MM.1S (cell line): ENCODE measurements around the gene SIRPA.

Source experiments
- DNase-seq: peaks from one replicate; pipeline ENCODE4 v3.0.0-alpha.2; 2015
- H2AFZ ChIP-seq: fragments of 300-600 bp; sonication (generic); 2 replicates; pipeline ENCODE4 v1.6.0; 2016; ENCODE audit warnings: antibody characterized with exemption, low read length
- H3F3A ChIP-seq: fragments of 300-600 bp; sonication (generic); 2 replicates; pipeline ENCODE4 v1.6.1; 2016; ENCODE audit warnings: mild to moderate bottlenecking, antibody characterized with exemption, low read length, moderate library complexity, mixed read lengths; ENCODE audit not compliant: insufficient read depth
- H3K27ac ChIP-seq: fragments of 300-600 bp; sonication (generic); 2 replicates; pipeline ENCODE4 v1.5.1; 2016; ENCODE audit warnings: mild to moderate bottlenecking, low read length
- H3K27me3 ChIP-seq: fragments of 300-600 bp; sonication (generic); replicated peaks from 2 replicates; pipeline ENCODE4 v1.6.0; 2016; ENCODE audit warnings: low read length; ENCODE audit not compliant: insufficient read depth
- H3K36me3 ChIP-seq: fragments of 300-600 bp; sonication (generic); replicated peaks from 2 replicates; pipeline ENCODE4 v1.6.1; 2016; ENCODE audit warnings: mild to moderate bottlenecking, low read length, mixed read lengths; ENCODE audit not compliant: insufficient read depth
- H3K4me1 ChIP-seq: fragments of 300-600 bp; sonication (generic); 2 replicates; pipeline ENCODE4 v1.6.1; 2016; ENCODE audit warnings: low read length, mixed read lengths
- H3K4me2 ChIP-seq: fragments of 300-600 bp; sonication (generic); 2 replicates; pipeline ENCODE4 v1.6.0; 2016; ENCODE audit warnings: low read depth, low read length
- H3K4me3 ChIP-seq: fragments of 300-600 bp; sonication (generic); 2 replicates; pipeline ENCODE4 v1.5.1; 2016; ENCODE audit warnings: low read length, mixed read lengths
- H3K79me2 ChIP-seq: fragments of 300-600 bp; sonication (generic); 2 replicates; pipeline ENCODE4 v1.6.1; 2016; ENCODE audit warnings: mixed run types, low read length, mixed read lengths
- H3K9ac ChIP-seq: fragments of 300-600 bp; sonication (generic); 2 replicates; pipeline ENCODE4 v1.6.1; 2016; ENCODE audit warnings: low read length, mixed read lengths
- H3K9me2 ChIP-seq: fragments of 300-600 bp; sonication (generic); replicated peaks from 2 replicates; pipeline ENCODE4 v1.6.1; 2016; ENCODE audit warnings: mild to moderate bottlenecking, low read length, mixed read lengths; ENCODE audit not compliant: insufficient read depth
- H3K9me3 ChIP-seq: fragments of 300-600 bp; sonication (generic); replicated peaks from 2 replicates; pipeline ENCODE4 v1.6.1; 2016; ENCODE audit warnings: mild to moderate bottlenecking, low read length, mixed read lengths; ENCODE audit not compliant: insufficient read depth
- H4K20me1 ChIP-seq: fragments of 300-600 bp; sonication (generic); 2 replicates; pipeline ENCODE4 v1.6.1; 2016; ENCODE audit warnings: mild to moderate bottlenecking, low read length, moderate library complexity, mixed read lengths; ENCODE audit not compliant: insufficient read depth
- CTCF ChIP-seq: fragments of 300-600 bp; sonication (generic); IDR thresholded peaks from 2 replicates; pipeline ENCODE4 v1.5.1; 2016; ENCODE audit warnings: antibody characterized with exemption, low read length, mixed read lengths
- EZH2 ChIP-seq: fragments of 300-600 bp; sonication (generic); optimal IDR thresholded peaks from 2 replicates; pipeline ENCODE3; 2017; ENCODE audit warnings: low read depth, mild to moderate bottlenecking, antibody characterized with exemption, low read length, mixed read lengths
- EZH2phosphoT487 ChIP-seq: fragments of 300-600 bp; sonication (generic); IDR thresholded peaks from 2 replicates; pipeline ENCODE4 v1.6.1; 2018; ENCODE audit warnings: antibody characterized with exemption, low read length

Gene SIRPA

GRCh38 chr20:1855109-1855508, 40.1 kb upstream of the SIRPA start:
- H3K79me2 ChIP-seq, result no peaks in the 10 kb centered on the region
- H3K27me3 ChIP-seq, result no peaks in the 10 kb centered on the region
- no peak overlapping the region for H3K4me3 ChIP-seq
- no peaks in the 10 kb centered on the region for H3K36me3 ChIP-seq
- H3K27ac ChIP-seq, result no peak overlapping the region
- H3K4me2 ChIP-seq, result no peak overlapping the region
- peaks cover 16% of the 10 kb centered on the region for H3K4me1 ChIP-seq
- H3F3A ChIP-seq, result peaks cover 9% of the 10 kb centered on the region; the same call in 1 of the 2 replicates
- H3K9me3 ChIP-seq, result no peaks in the 10 kb centered on the region
- H3K9ac ChIP-seq, result no peak overlapping the region
- TF ChIP-seq EZH2phosphoT487, result no peak
- TF ChIP-seq CTCF, result no peak
- no peak for TF ChIP-seq EZH2
- H4K20me1 ChIP-seq, result no peaks in the 10 kb centered on the region
- no peak for DNase-seq
- no peak overlapping the region for H2AFZ ChIP-seq
- no peaks in the 10 kb centered on the region for H3K9me2 ChIP-seq

GRCh38 chr20:1855690-1856089, 39.5 kb upstream of the SIRPA start:
- H3K9ac ChIP-seq, result no peak overlapping the region
- no peak for TF ChIP-seq EZH2phosphoT487
- TF ChIP-seq EZH2, result no peak
- no peak for TF ChIP-seq CTCF
- H4K20me1 ChIP-seq, result no peaks in the 10 kb centered on the region
- no peak overlapping the region for H3K4me2 ChIP-seq
- no peaks in the 10 kb centered on the region for H3K36me3 ChIP-seq
- no peak overlapping the region for H3K4me3 ChIP-seq
- peaks cover 10% of the 10 kb centered on the region for H3K4me1 ChIP-seq
- DNase-seq, result no peak
- H2AFZ ChIP-seq, result no peak overlapping the region
- H3K9me3 ChIP-seq, result no peaks in the 10 kb centered on the region
- H3F3A ChIP-seq, result peaks cover 6% of the 10 kb centered on the region; the same call in 1 of the 2 replicates
- no peak overlapping the region for H3K27ac ChIP-seq
- H3K9me2 ChIP-seq, result no peaks in the 10 kb centered on the region
- H3K79me2 ChIP-seq, result no peaks in the 10 kb centered on the region
- H3K27me3 ChIP-seq, result no peaks in the 10 kb centered on the region

- no peak overlapping the region for H3K4me3 ChIP-seq
- no peaks in the 10 kb centered on the region for H3K79me2 ChIP-seq
- H3K27me3 ChIP-seq, result no peaks in the 10 kb centered on the region
- H3K9me2 ChIP-seq, result no peaks in the 10 kb centered on the region
- H3K36me3 ChIP-seq, result no peaks in the 10 kb centered on the region
- H4K20me1 ChIP-seq, result no peaks in the 10 kb centered on the region
- no peak overlapping the region for H3K27ac ChIP-seq
- peaks cover 3% of the 10 kb centered on the region for H3K4me1 ChIP-seq
- TF ChIP-seq CTCF, result no peak
- TF ChIP-seq EZH2, result no peak
- TF ChIP-seq EZH2phosphoT487, result no peak
- H3K9me3 ChIP-seq, result no peaks in the 10 kb centered on the region
- H3K4me2 ChIP-seq, result no peak overlapping the region
- no peak for DNase-seq
- no peak overlapping the region for H2AFZ ChIP-seq
- H3K9ac ChIP-seq, result no peak overlapping the region
- no peaks in the 10 kb centered on the region for H3F3A ChIP-seq
These were observed 38.8 kb upstream of the SIRPA start for GRCh38 chr20:1856424-1856823.
